Islet of Langerhans (tissue), 1 donor: ENCODE results near the gene FAM135A.
A peak's percentile ranks its signal among the peaks of the same experiment; 100 is the strongest.

Experiments
- FAIRE-seq: peaks from one replicate; lab custom pipeline; 2011; peaks lifted over from hg19 to GRCh38; lab: Jason Lieb, UNC

The FAM135A gene

GRCh38 chr6:70413114-70413991, at the start of gene FAM135A:
FAM135A (plus strand) TSS chr6:70413508; CDS start chr6:70428343, 14,835 bp downstream.
- peak; percentile 45 for FAIRE-seq

- FAIRE-seq = no peak
Observed at GRCh38 chr6:70363741-70364493, 49.4 kb upstream of the FAM135A start.

- FAIRE-seq = peak; percentile 89
Observed at GRCh38 chr6:70369332-70369950, 43.9 kb upstream of the FAM135A start.

- FAIRE-seq = no peak
Observed at GRCh38 chr6:70370496-70370895, 42.8 kb upstream of the FAM135A start.

GRCh38 chr6:70371454-70372105, 41.7 kb upstream of the FAM135A start:
- peak; percentile 100 for FAIRE-seq

GRCh38 chr6:70375166-70375565, 38.1 kb upstream of the FAM135A start:
- FAIRE-seq = no peak

GRCh38 chr6:70375882-70376281, 37.4 kb upstream of the FAM135A start:
- FAIRE-seq = no peak

- no peak for FAIRE-seq
Observed at GRCh38 chr6:70376628-70377027, 36.7 kb upstream of the FAM135A start.

GRCh38 chr6:70377372-70377771, 35.9 kb upstream of the FAM135A start:
- FAIRE-seq = no peak

GRCh38 chr6:70379473-70380013, 33.8 kb upstream of the FAM135A start:
- FAIRE-seq = no peak

- no peak for FAIRE-seq
Observed at GRCh38 chr6:70380252-70380651, 33.1 kb upstream of the FAM135A start.

GRCh38 chr6:70380771-70381416, 32.4 kb upstream of the FAM135A start:
- no peak for FAIRE-seq

- FAIRE-seq = no peak
Observed at GRCh38 chr6:70381417-70381782, 31.9 kb upstream of the FAM135A start.

- FAIRE-seq = no peak
Observed at GRCh38 chr6:70385901-70386300, 27.4 kb upstream of the FAM135A start.

GRCh38 chr6:70388814-70389213, 24.5 kb upstream of the FAM135A start:
- FAIRE-seq = no peak

- FAIRE-seq = peak; percentile 30
Observed at GRCh38 chr6:70389261-70389660, 24.0 kb upstream of the FAM135A start.

GRCh38 chr6:70390067-70390466, 23.2 kb upstream of the FAM135A start:
- peak; percentile 85 for FAIRE-seq

- no peak for FAIRE-seq
Observed at GRCh38 chr6:70391492-70391891, 21.8 kb upstream of the FAM135A start.

GRCh38 chr6:70394518-70395300, 18.6 kb upstream of the FAM135A start:
- FAIRE-seq = peak; percentile 43

GRCh38 chr6:70395301-70395672, 18.0 kb upstream of the FAM135A start:
- FAIRE-seq = no peak

- no peak for FAIRE-seq
Observed at GRCh38 chr6:70396163-70396562, 17.1 kb upstream of the FAM135A start.
